ENCODE data around the gene IGSF21. TPM values are rescaled to one million over a fixed set of nuclear protein-coding genes. Genes with fewer than 3 reads are reported as not detected.

The IGSF21 gene
- polyA plus RNA-seq, 1 of the 3 experiments (the other 2 are of a cell fraction) = not detected

GRCh38 chr1:18118491-18118890 is 10.9 kb downstream of the IGSF21 start:
- Histone ChIP-seq H3K9ac (no peak overlapping the region), H2AFZ (ENCODE audit: low read depth) (no peak overlapping the region), H3K27ac (ENCODE audit: low read depth in 2 of 2, low read length in 1 of 2) (no peak overlapping the region), H3K4me2 (no peak overlapping the region), H3K79me2 (ENCODE audit: insufficient read depth) (no peaks in the 10 kb centered on the region), H3K27me3 (ENCODE audit: insufficient read depth) (no peaks in the 10 kb centered on the region), H3F3A (replicated peaks; ENCODE audit: insufficient read depth) (no peaks in the 10 kb centered on the region), H3K9me3 (no peaks in the 10 kb centered on the region), H3K4me1 (ENCODE audit: control insufficient read depth in 1 of 2, insufficient read depth in 2 of 2, low read depth in 1 of 2, low read length in 1 of 2) (no peaks in the 10 kb centered on the region; a peak in 1 of 4 replicates), H4K20me1 (ENCODE audit: insufficient read depth) (no peaks in the 10 kb centered on the region), H3K4me3 (ENCODE audit: low read depth in 2 of 2, low read length in 1 of 2) (no peak overlapping the region), H3K9me2 (no peaks in the 10 kb centered on the region), H3K36me3 (replicated peaks in 1 of 2; ENCODE audit: control insufficient read depth in 1 of 2, insufficient read depth in 2 of 2, low read length in 1 of 2) (no peaks in the 10 kb centered on the region)
- POLR2A ChIA-PET = no interaction called here
- CTCF ChIA-PET = interaction anchor here (1.1 kb wide), 1 partner anchor 116 kb away, joined by 3 read pairs; no protein-coding TSS in a partner anchor
- TF ChIP-seq USF2 (IDR thresholded peaks at IDR 0.05; ENCODE audit: borderline replicate concordance, low read depth, low read length) (no peak), SIN3A (IDR thresholded peaks at IDR 0.05; ENCODE audit: borderline replicate concordance, low read depth, low read length) (no peak), MAX (IDR thresholded peaks at IDR 0.05; ENCODE audit: low read depth) (no peak), PBX3 (IDR thresholded peaks at IDR 0.05) (no peak), MEF2A (IDR thresholded peaks at IDR 0.05; ENCODE audit: borderline replicate concordance, low read depth) (no peak), IRF3 (IDR thresholded peaks at IDR 0.05; ENCODE audit: low read depth, low read length) (no peak), RXRA (IDR thresholded peaks at IDR 0.05; ENCODE audit: borderline replicate concordance, low read depth) (no peak), TEAD4 (IDR thresholded peaks at IDR 0.05; ENCODE audit: borderline replicate concordance, insufficient read depth) (no peak)
- WGBS (ENCODE audit: low lambda C conversion rate) = 19% methylated on average over 3 of the region's 3 CpGs
- no peak for DNase-seq

- H3K27ac ChIP-seq (ENCODE audit: low read depth in 2 of 2, low read length in 1 of 2) = no peak overlapping the region
- DNase-seq = no peak
- no peak overlapping the region for H3K4me3 ChIP-seq (ENCODE audit: low read depth in 2 of 2, low read length in 1 of 2)
- no peaks in the 10 kb centered on the region for H3K9me3 ChIP-seq
- no peaks in the 10 kb centered on the region for H3F3A ChIP-seq (replicated peaks; ENCODE audit: insufficient read depth)
- no peak overlapping the region for H2AFZ ChIP-seq (ENCODE audit: low read depth)
- no peak overlapping the region for H3K9ac ChIP-seq
- no peaks in the 10 kb centered on the region for H4K20me1 ChIP-seq (ENCODE audit: insufficient read depth)
- 52% methylated on average over 3 of the region's 3 CpGs for WGBS (ENCODE audit: low lambda C conversion rate)
- CTCF ChIA-PET = interaction anchor here (1.2 to 2.7 kb wide), 2 partner anchors 9 to 12 kb away, joined by 3 to 7 read pairs; partner anchors contain the start of gene IGSF21
- POLR2A ChIA-PET = no interaction called here
- H3K27me3 ChIP-seq (ENCODE audit: insufficient read depth) = no peaks in the 10 kb centered on the region
- H3K4me1 ChIP-seq (ENCODE audit: control insufficient read depth in 1 of 2, insufficient read depth in 2 of 2, low read depth in 1 of 2, low read length in 1 of 2) = no peaks in the 10 kb centered on the region; a peak in 1 of 4 replicates
- no peak overlapping the region for H3K4me2 ChIP-seq
- H3K36me3 ChIP-seq (replicated peaks in 1 of 2; ENCODE audit: control insufficient read depth in 1 of 2, insufficient read depth in 2 of 2, low read length in 1 of 2) = no peaks in the 10 kb centered on the region
- H3K79me2 ChIP-seq (ENCODE audit: insufficient read depth) = no peaks in the 10 kb centered on the region
- TF ChIP-seq USF2 (IDR thresholded peaks at IDR 0.05; ENCODE audit: borderline replicate concordance, low read depth, low read length) = no peak
- TF ChIP-seq ZBTB33 (IDR thresholded peaks at IDR 0.05; ENCODE audit: borderline replicate concordance, low read depth) = no peak
- TF ChIP-seq GATA2 (CRISPR knock-in tag; IDR thresholded peaks at IDR 0.05) = no peak
- no peak for TF ChIP-seq SIN3A (IDR thresholded peaks at IDR 0.05; ENCODE audit: borderline replicate concordance, low read depth, low read length)
- no peak for TF ChIP-seq CHD2 (IDR thresholded peaks at IDR 0.05; ENCODE audit: low read length, partially characterized antibody)
- no peak for TF ChIP-seq FOSL2 (IDR thresholded peaks at IDR 0.05; ENCODE audit: borderline replicate concordance, low read depth)
- no peak for TF ChIP-seq RFX5 (IDR thresholded peaks at IDR 0.05; ENCODE audit: low read length)
- H3K9me2 ChIP-seq = no peaks in the 10 kb centered on the region
Observed at GRCh38 chr1:18119289-18119688, 11.7 kb downstream of the IGSF21 start.
